Measurements from ENCODE around the gene GIMAP4. TPM values are rescaled to one million over a fixed set of nuclear protein-coding genes. Genes with fewer than 3 reads are reported as not detected.
"Not testable (repeated sequence)": the region's sequence is repeated elsewhere in the genome, so short reads cannot be mapped to it uniquely, and the experiment has no call there.

The GIMAP4 gene
- total and polyA plus RNA-seq, 2 donors (not counting 1 experiment from before 2014, with no cell fraction given) = 0.27 to 0.66 TPM

GRCh38 chr7:150570556-150571465, 3.6 kb downstream of the GIMAP4 start:
- intact Hi-C loops (cut with micrococcal nuclease) = no loop called here
- no peaks in the 10 kb centered on the region for H3K4me1 ChIP-seq (ENCODE audit: control insufficient read depth in 2 of 2, insufficient read depth in 2 of 2, low read length in 2 of 2)
- no peak for DNase-seq
- Mint-ChIP-seq H3K9me3 (ENCODE audit: insufficient read depth) (no peaks in the 10 kb centered on the region), H3K4me3 (no peak overlapping the region), H3K27me3 (peaks cover under 1% of the 10 kb centered on the region), H3K4me1 (no peaks in the 10 kb centered on the region), H3K27ac (no peak overlapping the region)
- H2AFZ ChIP-seq (ENCODE audit: insufficient read depth, low read depth, low read length, poor library complexity, severe bottlenecking) = no peak overlapping the region
- no peaks in the 10 kb centered on the region for H3K9me3 ChIP-seq (ENCODE audit: control extremely low read depth in 1 of 3, control insufficient read depth in 2 of 3, insufficient read depth in 1 of 3, low read length in 2 of 3)
- no peaks in the 10 kb centered on the region for H3K36me3 ChIP-seq (replicated peaks in 1 of 2; ENCODE audit: control extremely low read depth in 1 of 2, control insufficient read depth in 1 of 2, extremely low read depth in 1 of 2, insufficient read depth in 2 of 2, low read length in 1 of 2)
- H3K27me3 ChIP-seq (replicated peaks in 1 of 4; ENCODE audit: control extremely low read depth in 1 of 4, control insufficient read depth in 3 of 4, insufficient read depth in 4 of 4, low read length in 3 of 4) = peaks cover 0 to 4% (median 0%) of the 10 kb centered on the region in 4 experiments
- no peak overlapping the region for H3K4me3 ChIP-seq (ENCODE audit: control extremely low read depth in 1 of 5, extremely low read depth in 1 of 5, insufficient read depth in 1 of 5, low read depth in 2 of 5, low read length in 4 of 5)
- ChIA-PET POLR2A (no interaction called here), CTCF (no interaction called here)
- H3K4me2 ChIP-seq (replicated peaks; ENCODE audit: low read depth, low read length, poor library complexity, severe bottlenecking) = no peak overlapping the region
- H3K27ac ChIP-seq (ENCODE audit: low read length in 2 of 2) = no peak overlapping the region
- no CpG with 5 or more reads among the region's 5 CpGs for WGBS (ENCODE audit: insufficient coverage)
- ATAC-seq (ENCODE audit: low read depth) = no peak
- TF ChIP-seq EZH2 (IDR thresholded peaks at IDR 0.05; ENCODE audit: borderline replicate concordance, insufficient read depth, low read depth, low read length, poor library complexity, severe bottlenecking) (no peak), CTCF (IDR thresholded peaks at IDR 0.05) (no peak)
- H3K79me2 ChIP-seq (ENCODE audit: control insufficient read depth, insufficient read depth, low read length) = no peaks in the 10 kb centered on the region
- no peak overlapping the region for H3K9ac ChIP-seq (ENCODE audit: low read length)
- no peaks in the 10 kb centered on the region for H4K20me1 ChIP-seq (ENCODE audit: control insufficient read depth, insufficient read depth, low read length, poor library complexity, severe bottlenecking)

GRCh38 chr7:150572496-150572895, 5.3 kb downstream of the GIMAP4 start:
- DNase-seq (no peak), ATAC-seq (ENCODE audit: low read depth) (no peak)
- Histone ChIP-seq H3K27ac (ENCODE audit: low read length in 2 of 2) (no peak overlapping the region), H3K4me1 (ENCODE audit: control insufficient read depth in 2 of 2, insufficient read depth in 2 of 2, low read length in 2 of 2) (no peaks in the 10 kb centered on the region), H3K9me3 (ENCODE audit: control extremely low read depth in 1 of 3, control insufficient read depth in 2 of 3, insufficient read depth in 1 of 3, low read length in 2 of 3) (no peaks in the 10 kb centered on the region), H4K20me1 (ENCODE audit: control insufficient read depth, insufficient read depth, low read length, poor library complexity, severe bottlenecking) (no peaks in the 10 kb centered on the region), H3K79me2 (ENCODE audit: control insufficient read depth, insufficient read depth, low read length) (no peaks in the 10 kb centered on the region), H3K4me3 (ENCODE audit: control extremely low read depth in 1 of 5, extremely low read depth in 1 of 5, insufficient read depth in 1 of 5, low read depth in 2 of 5, low read length in 4 of 5) (no peak overlapping the region), H3K36me3 (replicated peaks in 1 of 2; ENCODE audit: control extremely low read depth in 1 of 2, control insufficient read depth in 1 of 2, extremely low read depth in 1 of 2, insufficient read depth in 2 of 2, low read length in 1 of 2) (no peaks in the 10 kb centered on the region), H3K9ac (ENCODE audit: low read length) (no peak overlapping the region), H3K27me3 (replicated peaks in 1 of 4; ENCODE audit: control extremely low read depth in 1 of 4, control insufficient read depth in 3 of 4, insufficient read depth in 4 of 4, low read length in 3 of 4) (no peaks in the 10 kb centered on the region), H3K4me2 (replicated peaks; ENCODE audit: low read depth, low read length, poor library complexity, severe bottlenecking) (no peak overlapping the region), H2AFZ (ENCODE audit: insufficient read depth, low read depth, low read length, poor library complexity, severe bottlenecking) (no peak overlapping the region)
- CTCF ChIA-PET = no interaction called here
- Mint-ChIP-seq H3K27ac (no peak overlapping the region), H3K27me3 (no peaks in the 10 kb centered on the region), H3K4me3 (no peak overlapping the region), H3K9me3 (ENCODE audit: insufficient read depth) (no peaks in the 10 kb centered on the region), H3K4me1 (no peaks in the 10 kb centered on the region)
- TF ChIP-seq EZH2 (IDR thresholded peaks at IDR 0.05; ENCODE audit: borderline replicate concordance, insufficient read depth, low read depth, low read length, poor library complexity, severe bottlenecking) (no peak), CTCF (IDR thresholded peaks at IDR 0.05) (no peak)
- intact Hi-C loops (cut with micrococcal nuclease) = no loop called here
- POLR2A ChIA-PET = no interaction called here
- WGBS (ENCODE audit: insufficient coverage) = 99% methylated on average over 10 of the region's 10 CpGs

GRCh38 chr7:150579979-150580637, 12.9 kb downstream of the GIMAP4 start:
- H3K36me3 ChIP-seq (replicated peaks in 1 of 2; ENCODE audit: control extremely low read depth in 1 of 2, control insufficient read depth in 1 of 2, extremely low read depth in 1 of 2, insufficient read depth in 2 of 2, low read length in 1 of 2); H3K9ac ChIP-seq (ENCODE audit: low read length); H3K4me1 Mint-ChIP-seq; CTCF ChIA-PET; H3K4me2 ChIP-seq (replicated peaks; ENCODE audit: low read depth, low read length, poor library complexity, severe bottlenecking); H3K27ac Mint-ChIP-seq; H3K9me3 Mint-ChIP-seq (ENCODE audit: insufficient read depth); H3K4me1 ChIP-seq (ENCODE audit: control insufficient read depth in 2 of 2, insufficient read depth in 2 of 2, low read length in 2 of 2); POLR2A ChIA-PET; H3K4me3 ChIP-seq (ENCODE audit: control extremely low read depth in 1 of 5, extremely low read depth in 1 of 5, insufficient read depth in 1 of 5, low read depth in 2 of 5, low read length in 4 of 5); H3K4me3 Mint-ChIP-seq; H2AFZ ChIP-seq (ENCODE audit: insufficient read depth, low read depth, low read length, poor library complexity, severe bottlenecking); H3K79me2 ChIP-seq (ENCODE audit: control insufficient read depth, insufficient read depth, low read length); H3K9me3 ChIP-seq (ENCODE audit: control extremely low read depth in 1 of 3, control insufficient read depth in 2 of 3, insufficient read depth in 1 of 3, low read length in 2 of 3); ATAC-seq (ENCODE audit: low read depth); H3K27ac ChIP-seq (ENCODE audit: low read length in 2 of 2); H4K20me1 ChIP-seq (ENCODE audit: control insufficient read depth, insufficient read depth, low read length, poor library complexity, severe bottlenecking); intact Hi-C loops (cut with micrococcal nuclease); DNase-seq; H3K27me3 ChIP-seq (replicated peaks in 1 of 4; ENCODE audit: control extremely low read depth in 1 of 4, control insufficient read depth in 3 of 4, insufficient read depth in 4 of 4, low read length in 3 of 4): not testable (repeated sequence)
- peaks cover 21% of the 10 kb centered on the region for H3K27me3 Mint-ChIP-seq
- WGBS (ENCODE audit: insufficient coverage) = 51% methylated on average over 7 of the region's 7 CpGs
